T-helper 2 cell treated with Interferon-gamma antibody and Interleukin-4, amounts not matched to agents 5 μg/mL and 100 μg/mL, for 36 hours (primary cell): Measurements from ENCODE around the gene ZFP1.
"Not testable (repeated sequence)": the region's sequence is repeated elsewhere in the genome, so short reads cannot be mapped to it uniquely, and the experiment has no call there.

Source experiments
- DNase-seq: peaks from one replicate; pipeline ENCODE4 v3.0.0; 2021; ENCODE audit warnings: low spot score
- H3K27ac Mint-ChIP-seq: one replicate; pipeline ENCODE4 v1.8.0; 2021; ENCODE audit warnings: mild to moderate bottlenecking, mixed read lengths
- H3K27me3 Mint-ChIP-seq: one replicate; pipeline ENCODE4 v1.8.0; 2021; ENCODE audit warnings: low read depth, mixed read lengths
- H3K36me3 Mint-ChIP-seq: one replicate; pipeline ENCODE4 v1.8.0; 2021; ENCODE audit warnings: low read depth, mixed read lengths
- H3K4me1 Mint-ChIP-seq: one replicate; pipeline ENCODE4 v1.8.0; 2021; ENCODE audit warnings: low read depth, mixed read lengths
- H3K4me3 Mint-ChIP-seq: one replicate; pipeline ENCODE4 v1.8.0; 2022; ENCODE audit warnings: mild to moderate bottlenecking, moderate library complexity, mixed read lengths
- H3K9me3 Mint-ChIP-seq: one replicate; pipeline ENCODE4 v1.8.0; 2021; ENCODE audit warnings: mixed read lengths

ZFP1 gene

GRCh38 chr16:75208242-75208825, 60.0 kb downstream of the ZFP1 start:
- H3K36me3 Mint-ChIP-seq, result no peaks in the 10 kb centered on the region
- no peak overlapping the region for H3K27ac Mint-ChIP-seq
- H3K9me3 Mint-ChIP-seq, result no peaks in the 10 kb centered on the region
- no peaks in the 10 kb centered on the region for H3K27me3 Mint-ChIP-seq
- no peak overlapping the region for H3K4me3 Mint-ChIP-seq
- DNase-seq, result no peak
- H3K4me1 Mint-ChIP-seq, result no peaks in the 10 kb centered on the region

- Mint-ChIP-seq H3K27ac (no peak overlapping the region), H3K4me3 (no peak overlapping the region), H3K36me3 (no peaks in the 10 kb centered on the region), H3K4me1 (no peaks in the 10 kb centered on the region), H3K27me3 (no peaks in the 10 kb centered on the region), H3K9me3 (no peaks in the 10 kb centered on the region)
- no peak for DNase-seq
Measured at GRCh38 chr16:75208861-75209505, 60.7 kb downstream of the ZFP1 start.

- DNase-seq, H3K36me3 Mint-ChIP-seq, H3K9me3 Mint-ChIP-seq, H3K27ac Mint-ChIP-seq, H3K4me3 Mint-ChIP-seq, H3K4me1 Mint-ChIP-seq, H3K27me3 Mint-ChIP-seq: not testable (repeated sequence)
Measured at GRCh38 chr16:75209514-75209913, 61.2 kb downstream of the ZFP1 start.

GRCh38 chr16:75209944-75210343, 61.6 kb downstream of the ZFP1 start:
- Mint-ChIP-seq H3K36me3 (no peaks in the 10 kb centered on the region), H3K27me3 (no peaks in the 10 kb centered on the region), H3K9me3 (no peaks in the 10 kb centered on the region), H3K4me3 (no peak overlapping the region), H3K27ac (no peak overlapping the region), H3K4me1 (no peaks in the 10 kb centered on the region)
- no peak for DNase-seq

- not testable (repeated sequence) for H3K4me3 Mint-ChIP-seq, H3K4me1 Mint-ChIP-seq, H3K36me3 Mint-ChIP-seq, DNase-seq, H3K9me3 Mint-ChIP-seq, H3K27me3 Mint-ChIP-seq, H3K27ac Mint-ChIP-seq
Measured at GRCh38 chr16:75211286-75211685, 63.0 kb downstream of the ZFP1 start.

GRCh38 chr16:75216127-75216526, 67.8 kb downstream of the ZFP1 start:
- Mint-ChIP-seq H3K36me3 (no peaks in the 10 kb centered on the region), H3K27me3 (no peaks in the 10 kb centered on the region)

GRCh38 chr16:75216576-75216975, 68.3 kb downstream of the ZFP1 start:
- no peak overlapping the region for H3K27ac Mint-ChIP-seq
- no peak for DNase-seq
- no peaks in the 10 kb centered on the region for H3K36me3 Mint-ChIP-seq
- peaks cover 1% of the 10 kb centered on the region for H3K4me1 Mint-ChIP-seq
- H3K27me3 Mint-ChIP-seq, result no peaks in the 10 kb centered on the region
- no peaks in the 10 kb centered on the region for H3K9me3 Mint-ChIP-seq
- no peak overlapping the region for H3K4me3 Mint-ChIP-seq

More at GRCh38 chr16:75216127-75216526, 67.8 kb downstream of the ZFP1 start:
- H3K27ac Mint-ChIP-seq, result no peak overlapping the region
- H3K4me1 Mint-ChIP-seq, result peaks cover 1% of the 10 kb centered on the region
- H3K4me3 Mint-ChIP-seq, result no peak overlapping the region
- H3K9me3 Mint-ChIP-seq, result no peaks in the 10 kb centered on the region
- DNase-seq, result no peak

- no peaks in the 10 kb centered on the region for H3K36me3 Mint-ChIP-seq
- no peaks in the 10 kb centered on the region for H3K9me3 Mint-ChIP-seq
- DNase-seq, result no peak
- H3K4me3 Mint-ChIP-seq, result no peak overlapping the region
- H3K4me1 Mint-ChIP-seq, result peaks cover 1% of the 10 kb centered on the region
- H3K27me3 Mint-ChIP-seq, result no peaks in the 10 kb centered on the region
- H3K27ac Mint-ChIP-seq, result no peak overlapping the region
Measured at GRCh38 chr16:75217389-75217851, 69.1 kb downstream of the ZFP1 start.

- peak within 1 kb of the TSS; percentile 72 for H3K27ac Mint-ChIP-seq
Measured at GRCh38 chr16:75218256-75219076, 70.1 kb downstream of the ZFP1 start, which contains the start of gene CTRB1. Gene CTRB1, plus strand, starts transcription at chr16:75218988. Its CDS starts 20 bp downstream, at chr16:75219008.

GRCh38 chr16:75219088-75219487, 70.8 kb downstream of the ZFP1 start:
- no peak overlapping the region for H3K4me3 Mint-ChIP-seq
- DNase-seq, result no peak
- H3K9me3 Mint-ChIP-seq, result no peaks in the 10 kb centered on the region
- H3K4me1 Mint-ChIP-seq, result peaks cover 1% of the 10 kb centered on the region
- H3K27me3 Mint-ChIP-seq, result no peaks in the 10 kb centered on the region
- H3K36me3 Mint-ChIP-seq, result no peaks in the 10 kb centered on the region
- no peak overlapping the region for H3K27ac Mint-ChIP-seq

More at GRCh38 chr16:75218256-75219076, 70.1 kb downstream of the ZFP1 start, which contains the start of gene CTRB1:
- Mint-ChIP-seq H3K4me1 (peaks cover 1% of the 10 kb centered on the region), H3K36me3 (no peaks in the 10 kb centered on the region), H3K27me3 (no peaks in the 10 kb centered on the region), H3K9me3 (no peaks in the 10 kb centered on the region), H3K4me3 (peak within 1 kb of the TSS; percentile 58)
- no peak for DNase-seq

- H3K4me1 Mint-ChIP-seq, result peaks cover 1% of the 10 kb centered on the region
- H3K27me3 Mint-ChIP-seq, result no peaks in the 10 kb centered on the region
- H3K4me3 Mint-ChIP-seq, result peak overlapping the region; percentile 58
- H3K9me3 Mint-ChIP-seq, result no peaks in the 10 kb centered on the region
- DNase-seq, result no peak
- peak overlapping the region; percentile 72 for H3K27ac Mint-ChIP-seq
- H3K36me3 Mint-ChIP-seq, result no peaks in the 10 kb centered on the region
Measured at GRCh38 chr16:75219838-75220237, 71.5 kb downstream of the ZFP1 start.
